ENCODE data around the gene ZNF438.

DNA sequence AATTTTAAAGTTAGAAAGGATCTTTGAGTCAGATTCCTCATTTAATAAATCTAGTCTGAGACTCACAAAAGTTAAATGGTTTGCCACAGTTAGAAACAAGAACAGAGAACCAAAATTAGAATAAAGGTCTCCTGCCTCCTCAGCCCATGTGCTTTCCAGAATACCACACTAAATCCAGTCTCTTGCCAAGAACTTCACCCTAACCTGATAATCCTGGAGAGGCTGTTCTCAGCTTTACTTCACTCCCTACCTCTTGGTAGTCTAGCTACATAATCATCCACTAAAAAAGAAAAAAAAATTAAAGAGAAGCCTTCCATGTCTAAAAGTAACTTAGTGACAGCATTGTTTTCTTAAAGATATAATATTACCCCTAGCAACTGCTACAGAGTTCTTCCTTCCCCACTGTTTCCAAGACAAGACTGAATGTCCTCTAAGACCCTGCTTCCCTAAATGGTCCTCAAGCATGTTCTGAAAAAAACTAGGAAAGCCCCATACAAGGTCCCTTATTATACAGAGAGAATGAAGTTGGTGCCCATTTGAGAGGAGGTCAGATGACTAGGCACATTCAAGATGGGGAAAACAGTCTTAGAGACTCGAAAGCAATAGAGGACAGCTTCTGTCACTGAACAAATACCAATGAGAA, 56.8 kb downstream of the ZNF438 start:
- no peak for TF ChIP-seq POLR2A (IDR thresholded peaks at IDR 0.05; ENCODE audit: low read depth, low read length)
- no peak for TF ChIP-seq NRF1 (conservative IDR thresholded peaks at IDR 0.05; ENCODE audit: low read depth, low read length)
- TF ChIP-seq, protein P1, sequence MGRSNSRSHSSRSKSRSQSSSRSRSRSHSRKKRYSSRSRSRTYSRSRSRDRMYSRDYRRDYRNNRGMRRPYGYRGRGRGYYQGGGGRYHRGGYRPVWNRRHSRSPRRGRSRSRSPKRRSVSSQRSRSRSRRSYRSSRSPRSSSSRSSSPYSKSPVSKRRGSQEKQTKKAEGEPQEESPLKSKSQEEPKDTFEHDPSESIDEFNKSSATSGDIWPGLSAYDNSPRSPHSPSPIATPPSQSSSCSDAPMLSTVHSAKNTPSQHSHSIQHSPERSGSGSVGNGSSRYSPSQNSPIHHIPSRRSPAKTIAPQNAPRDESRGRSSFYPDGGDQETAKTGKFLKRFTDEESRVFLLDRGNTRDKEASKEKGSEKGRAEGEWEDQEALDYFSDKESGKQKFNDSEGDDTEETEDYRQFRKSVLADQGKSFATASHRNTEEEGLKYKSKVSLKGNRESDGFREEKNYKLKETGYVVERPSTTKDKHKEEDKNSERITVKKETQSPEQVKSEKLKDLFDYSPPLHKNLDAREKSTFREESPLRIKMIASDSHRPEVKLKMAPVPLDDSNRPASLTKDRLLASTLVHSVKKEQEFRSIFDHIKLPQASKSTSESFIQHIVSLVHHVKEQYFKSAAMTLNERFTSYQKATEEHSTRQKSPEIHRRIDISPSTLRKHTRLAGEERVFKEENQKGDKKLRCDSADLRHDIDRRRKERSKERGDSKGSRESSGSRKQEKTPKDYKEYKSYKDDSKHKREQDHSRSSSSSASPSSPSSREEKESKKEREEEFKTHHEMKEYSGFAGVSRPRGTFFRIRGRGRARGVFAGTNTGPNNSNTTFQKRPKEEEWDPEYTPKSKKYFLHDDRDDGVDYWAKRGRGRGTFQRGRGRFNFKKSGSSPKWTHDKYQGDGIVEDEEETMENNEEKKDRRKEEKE (IDR thresholded peaks at IDR 0.05): no peak
- TF ChIP-seq, protein P2, sequence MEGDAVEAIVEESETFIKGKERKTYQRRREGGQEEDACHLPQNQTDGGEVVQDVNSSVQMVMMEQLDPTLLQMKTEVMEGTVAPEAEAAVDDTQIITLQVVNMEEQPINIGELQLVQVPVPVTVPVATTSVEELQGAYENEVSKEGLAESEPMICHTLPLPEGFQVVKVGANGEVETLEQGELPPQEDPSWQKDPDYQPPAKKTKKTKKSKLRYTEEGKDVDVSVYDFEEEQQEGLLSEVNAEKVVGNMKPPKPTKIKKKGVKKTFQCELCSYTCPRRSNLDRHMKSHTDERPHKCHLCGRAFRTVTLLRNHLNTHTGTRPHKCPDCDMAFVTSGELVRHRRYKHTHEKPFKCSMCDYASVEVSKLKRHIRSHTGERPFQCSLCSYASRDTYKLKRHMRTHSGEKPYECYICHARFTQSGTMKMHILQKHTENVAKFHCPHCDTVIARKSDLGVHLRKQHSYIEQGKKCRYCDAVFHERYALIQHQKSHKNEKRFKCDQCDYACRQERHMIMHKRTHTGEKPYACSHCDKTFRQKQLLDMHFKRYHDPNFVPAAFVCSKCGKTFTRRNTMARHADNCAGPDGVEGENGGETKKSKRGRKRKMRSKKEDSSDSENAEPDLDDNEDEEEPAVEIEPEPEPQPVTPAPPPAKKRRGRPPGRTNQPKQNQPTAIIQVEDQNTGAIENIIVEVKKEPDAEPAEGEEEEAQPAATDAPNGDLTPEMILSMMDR (IDR thresholded peaks at IDR 0.05 in 2 of 3, conservative IDR thresholded peaks at IDR 0.05 in 1 of 3; ENCODE audit: control insufficient read depth in 2 of 3, extremely low read depth in 1 of 3, insufficient read depth in 1 of 3, low read depth in 3 of 3, low read length in 3 of 3): no peak
- TF ChIP-seq POLR2AphosphoS5 (IDR thresholded peaks at IDR 0.05; ENCODE audit: low read length): no peak
- TF ChIP-seq FOS (IDR thresholded peaks at IDR 0.05; ENCODE audit: borderline replicate concordance, extremely low read depth, insufficient read length): no peak
- no peak for TF ChIP-seq YY1 (IDR thresholded peaks at IDR 0.05; ENCODE audit: low read depth, low read length)
